GM12865 (cell line): Measurements from ENCODE around the gene PPT1.

Experiments
- DNase-seq: peaks from one replicate; pipeline ENCODE4 v3.0.0; 2010; ENCODE audit warnings: low read depth
- H3K4me3 ChIP-seq: 2 replicates; pipeline ENCODE4 v1.5.1; 2011; ENCODE audit warnings: mild to moderate bottlenecking, low read depth, low read length, control low read depth
- CTCF ChIP-seq: IDR thresholded peaks from 2 replicates; pipeline ENCODE4 v1.5.1; 2011; ENCODE audit warnings: low read length, control low read depth, low read depth, inconsistent platforms; ENCODE audit not compliant: insufficient read depth; ENCODE audit errors: missing control alignments

The PPT1 gene

GRCh38 chr1:40056519-40057309, 40.3 kb downstream of the PPT1 start:
- DNase-seq: no peak
- no peak overlapping the region for H3K4me3 ChIP-seq
- no peak for TF ChIP-seq CTCF

GRCh38 chr1:40053138-40053887, 43.7 kb downstream of the PPT1 start:
- DNase-seq: no peak
- TF ChIP-seq CTCF: no peak
- H3K4me3 ChIP-seq: no peak overlapping the region

- DNase-seq: peak; percentile 26
Observed at GRCh38 chr1:40050863-40051262, 46.2 kb downstream of the PPT1 start.

GRCh38 chr1:40049725-40050124, 47.3 kb downstream of the PPT1 start:
- no peak for TF ChIP-seq CTCF
- DNase-seq: peak; percentile 34
- H3K4me3 ChIP-seq: no peak overlapping the region

More at GRCh38 chr1:40050863-40051262, 46.2 kb downstream of the PPT1 start:
- H3K4me3 ChIP-seq: no peak overlapping the region
- TF ChIP-seq CTCF: no peak

- no peak for TF ChIP-seq CTCF
- no peak for DNase-seq
- no peak overlapping the region for H3K4me3 ChIP-seq
Observed at GRCh38 chr1:40047769-40048168, 49.3 kb downstream of the PPT1 start.

GRCh38 chr1:40047276-40047675, 49.8 kb downstream of the PPT1 start:
- no peak for TF ChIP-seq CTCF
- H3K4me3 ChIP-seq: no peak overlapping the region
- DNase-seq: no peak
